ENCODE results near the gene MLXIP. TPM values are rescaled to one million over a fixed set of nuclear protein-coding genes. Genes with fewer than 3 reads are reported as not detected.
"Not testable (repeated sequence)": the region's sequence is repeated elsewhere in the genome, so short reads cannot be mapped to it uniquely, and the experiment has no call there.

The MLXIP gene, protein sequence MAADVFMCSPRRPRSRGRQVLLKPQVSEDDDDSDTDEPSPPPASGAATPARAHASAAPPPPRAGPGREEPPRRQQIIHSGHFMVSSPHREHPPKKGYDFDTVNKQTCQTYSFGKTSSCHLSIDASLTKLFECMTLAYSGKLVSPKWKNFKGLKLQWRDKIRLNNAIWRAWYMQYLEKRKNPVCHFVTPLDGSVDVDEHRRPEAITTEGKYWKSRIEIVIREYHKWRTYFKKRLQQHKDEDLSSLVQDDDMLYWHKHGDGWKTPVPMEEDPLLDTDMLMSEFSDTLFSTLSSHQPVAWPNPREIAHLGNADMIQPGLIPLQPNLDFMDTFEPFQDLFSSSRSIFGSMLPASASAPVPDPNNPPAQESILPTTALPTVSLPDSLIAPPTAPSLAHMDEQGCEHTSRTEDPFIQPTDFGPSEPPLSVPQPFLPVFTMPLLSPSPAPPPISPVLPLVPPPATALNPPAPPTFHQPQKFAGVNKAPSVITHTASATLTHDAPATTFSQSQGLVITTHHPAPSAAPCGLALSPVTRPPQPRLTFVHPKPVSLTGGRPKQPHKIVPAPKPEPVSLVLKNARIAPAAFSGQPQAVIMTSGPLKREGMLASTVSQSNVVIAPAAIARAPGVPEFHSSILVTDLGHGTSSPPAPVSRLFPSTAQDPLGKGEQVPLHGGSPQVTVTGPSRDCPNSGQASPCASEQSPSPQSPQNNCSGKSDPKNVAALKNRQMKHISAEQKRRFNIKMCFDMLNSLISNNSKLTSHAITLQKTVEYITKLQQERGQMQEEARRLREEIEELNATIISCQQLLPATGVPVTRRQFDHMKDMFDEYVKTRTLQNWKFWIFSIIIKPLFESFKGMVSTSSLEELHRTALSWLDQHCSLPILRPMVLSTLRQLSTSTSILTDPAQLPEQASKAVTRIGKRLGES
- 10 to 100 TPM; 22.1 to 36.0 (median 28.1) TPM for polyA plus RNA-seq (ENCODE audit: insufficient read length in 10 of 10)
- long read RNA-seq, donor 1, full-length matches to known transcripts, result 1 of 1 reads
- long read RNA-seq, donor 1, partial matches to known transcripts, result 0 of 1 reads
- long read RNA-seq, donor 1, other reads (novel, unspliced or antisense), result 0 of 1 reads
- long read RNA-seq, donor 2, full-length matches to known transcripts, result 1 of 21 reads
- long read RNA-seq, donor 2, partial matches to known transcripts, result 20 of 21 reads
- long read RNA-seq, donor 2, other reads (novel, unspliced or antisense), result 0 of 21 reads
- long read RNA-seq, donor 3, result 0 reads
- long read RNA-seq, donor 4, full-length matches to known transcripts, result 1 of 1 reads
- long read RNA-seq, donor 4, partial matches to known transcripts, result 0 of 1 reads
- long read RNA-seq, donor 4, other reads (novel, unspliced or antisense), result 0 of 1 reads
- long read RNA-seq, donor 5, partial matches to known transcripts, result 5 of 6 reads
- long read RNA-seq, donor 5, other reads (novel, unspliced or antisense), result 0 of 6 reads
- long read RNA-seq, donor 6, result 0 reads
- long read RNA-seq, donor 7, full-length matches to known transcripts, result 3 of 3 reads
- long read RNA-seq, donor 7, partial matches to known transcripts, result 0 of 3 reads
- long read RNA-seq, donor 7, other reads (novel, unspliced or antisense), result 0 of 3 reads
- long read RNA-seq, donor 8, result 0 reads
- long read RNA-seq, donor 9, result 0 reads

DNA sequence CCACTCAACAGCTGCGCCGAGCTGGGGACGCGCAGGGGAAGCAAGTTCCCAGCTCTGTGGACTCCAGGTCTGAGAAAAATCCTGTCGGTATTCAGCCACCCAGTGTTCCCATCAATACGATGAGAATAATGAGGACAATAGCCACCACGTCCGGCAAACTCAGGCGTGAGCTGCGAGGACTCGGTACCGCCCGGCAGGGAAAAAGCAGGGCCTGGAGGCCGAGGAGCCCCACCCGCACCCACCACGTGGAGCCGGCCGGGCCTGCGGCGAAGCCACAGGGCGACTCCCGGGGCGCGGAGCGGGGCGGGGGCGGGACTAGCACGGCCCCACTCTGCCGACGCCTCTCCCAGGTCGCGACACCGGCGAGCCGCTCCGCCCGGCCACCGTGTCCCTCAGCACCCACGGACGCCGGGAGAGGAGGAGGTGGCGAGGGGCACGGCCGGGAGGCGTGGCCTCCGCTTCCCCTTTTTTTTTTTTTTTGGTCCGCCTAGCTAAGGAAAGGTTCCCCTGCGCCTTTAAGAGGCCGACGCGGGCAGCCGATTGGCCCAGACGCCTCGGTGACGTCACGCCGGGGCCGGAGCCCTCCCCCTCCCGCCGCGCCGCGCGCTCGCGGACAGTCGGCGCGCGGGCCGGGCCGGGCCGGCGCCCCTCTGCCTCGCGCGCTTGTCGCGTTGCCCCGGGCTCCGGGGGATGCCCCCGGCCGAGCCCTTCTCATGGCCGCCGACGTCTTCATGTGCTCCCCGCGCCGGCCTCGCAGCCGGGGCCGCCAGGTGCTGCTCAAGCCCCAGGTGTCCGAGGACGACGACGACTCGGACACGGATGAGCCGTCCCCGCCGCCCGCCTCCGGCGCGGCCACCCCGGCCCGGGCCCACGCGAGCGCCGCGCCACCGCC lies at the start of gene MLXIP:
MLXIP (plus strand) TSS at position 616 of the 892 bp plus-strand sequence; CDS start at position 714, 98 bp downstream.
- DNase-seq, result peak; percentile 92 to 97 (median 96)

DNA sequence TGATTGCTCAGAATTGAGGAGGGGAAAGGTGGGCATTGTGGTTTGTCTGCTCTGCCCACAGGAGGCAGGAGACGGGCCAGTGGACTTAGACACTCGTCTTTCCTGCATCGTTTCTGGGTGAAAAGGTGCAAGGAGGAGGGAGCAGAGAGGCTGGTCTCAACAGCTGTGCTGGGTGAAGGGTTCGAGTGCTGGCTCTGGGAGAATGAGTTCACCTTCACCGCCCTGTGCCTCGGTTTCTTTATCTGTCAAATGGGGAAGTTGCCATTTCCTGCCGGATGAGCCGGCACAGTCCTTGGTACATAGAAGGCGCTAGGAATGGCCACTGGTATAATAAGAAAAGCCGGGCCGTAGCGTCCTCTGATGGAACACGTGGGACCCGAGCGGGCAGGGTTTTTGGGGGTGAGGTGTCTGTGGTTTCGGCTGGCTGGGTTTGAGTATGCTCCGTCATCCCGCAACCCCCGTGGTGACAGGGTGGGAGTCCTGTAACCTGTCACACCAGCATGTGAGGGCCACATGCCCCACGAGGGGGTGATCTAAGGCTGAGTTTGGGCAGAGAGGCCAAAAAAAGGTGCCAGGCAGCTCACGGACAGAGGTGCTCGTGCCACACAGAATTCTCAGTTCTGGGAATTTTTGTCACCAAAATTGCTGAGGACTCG lies 49.5 kb upstream of the MLXIP start:
- DNase-seq, result no peak

DNA sequence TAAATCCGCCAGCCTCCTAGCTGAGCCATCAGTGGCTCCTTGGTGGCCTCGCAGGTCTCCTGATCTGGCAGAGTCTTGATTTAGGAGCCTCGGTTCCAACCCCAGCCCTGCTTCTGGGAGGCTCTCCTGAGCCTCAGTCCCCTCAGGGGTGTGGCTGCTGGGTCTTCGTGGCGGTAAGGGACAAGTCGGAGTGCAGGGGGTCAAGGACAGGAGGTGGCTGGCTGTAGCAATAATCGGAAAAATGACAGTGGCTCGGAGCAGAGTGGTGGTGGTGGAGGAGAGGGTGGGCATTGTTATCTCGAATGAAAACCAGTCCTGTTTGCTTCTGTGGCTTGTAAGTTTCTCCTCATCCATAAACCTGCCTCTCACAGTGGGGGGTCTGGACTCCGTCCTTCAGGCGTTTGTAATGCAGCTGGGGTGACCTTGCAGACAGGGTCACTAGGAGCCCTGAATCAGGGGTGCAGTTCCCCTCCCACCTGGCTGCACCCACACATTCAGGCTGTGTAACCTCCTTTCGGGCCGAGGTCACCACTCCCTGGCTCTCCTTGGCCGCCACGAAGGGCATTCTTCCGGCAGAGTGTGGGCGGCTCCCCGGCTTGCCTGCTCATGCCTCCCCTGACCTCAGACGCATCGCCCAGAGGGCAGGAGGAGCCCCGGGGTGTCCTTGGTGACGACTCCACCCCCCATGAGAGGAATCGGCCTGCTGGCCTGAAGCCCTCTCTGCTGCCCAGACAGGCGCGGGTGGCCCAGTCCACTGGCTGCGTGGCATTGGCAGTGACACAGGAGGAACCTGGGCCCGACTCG lies 48.7 kb upstream of the MLXIP start:
- no peak for DNase-seq

DNA sequence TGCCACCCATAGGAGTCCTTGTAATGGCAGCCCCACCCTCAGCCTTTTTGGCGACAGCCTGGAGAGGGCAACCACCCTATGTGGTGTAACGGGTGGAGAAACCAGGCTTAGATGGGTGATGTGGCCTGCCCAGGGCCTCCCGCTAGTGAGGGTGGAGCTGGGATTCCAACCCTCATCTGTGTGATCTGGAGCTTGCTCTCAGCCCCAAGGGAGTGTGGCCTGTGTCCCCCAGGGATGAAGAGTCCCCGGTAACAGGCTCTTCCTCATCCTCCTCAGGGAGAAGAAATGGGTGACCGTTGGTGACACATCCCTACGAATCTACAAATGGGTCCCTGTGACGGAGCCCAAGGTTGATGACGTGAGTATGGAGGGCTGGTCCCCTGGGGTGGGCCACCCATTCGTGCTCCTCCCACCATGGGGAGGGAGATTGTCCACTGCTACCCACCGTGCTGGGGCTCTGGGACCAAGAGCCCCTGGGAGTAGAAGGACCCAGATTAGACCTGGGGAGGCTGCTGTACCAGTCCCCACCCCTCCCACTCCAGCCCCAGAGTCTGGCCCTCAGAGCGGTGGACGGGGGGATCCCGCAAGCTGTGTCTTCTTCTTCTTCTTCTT lies 48.0 kb upstream of the MLXIP start:
- DNase-seq, result no peak

DNA sequence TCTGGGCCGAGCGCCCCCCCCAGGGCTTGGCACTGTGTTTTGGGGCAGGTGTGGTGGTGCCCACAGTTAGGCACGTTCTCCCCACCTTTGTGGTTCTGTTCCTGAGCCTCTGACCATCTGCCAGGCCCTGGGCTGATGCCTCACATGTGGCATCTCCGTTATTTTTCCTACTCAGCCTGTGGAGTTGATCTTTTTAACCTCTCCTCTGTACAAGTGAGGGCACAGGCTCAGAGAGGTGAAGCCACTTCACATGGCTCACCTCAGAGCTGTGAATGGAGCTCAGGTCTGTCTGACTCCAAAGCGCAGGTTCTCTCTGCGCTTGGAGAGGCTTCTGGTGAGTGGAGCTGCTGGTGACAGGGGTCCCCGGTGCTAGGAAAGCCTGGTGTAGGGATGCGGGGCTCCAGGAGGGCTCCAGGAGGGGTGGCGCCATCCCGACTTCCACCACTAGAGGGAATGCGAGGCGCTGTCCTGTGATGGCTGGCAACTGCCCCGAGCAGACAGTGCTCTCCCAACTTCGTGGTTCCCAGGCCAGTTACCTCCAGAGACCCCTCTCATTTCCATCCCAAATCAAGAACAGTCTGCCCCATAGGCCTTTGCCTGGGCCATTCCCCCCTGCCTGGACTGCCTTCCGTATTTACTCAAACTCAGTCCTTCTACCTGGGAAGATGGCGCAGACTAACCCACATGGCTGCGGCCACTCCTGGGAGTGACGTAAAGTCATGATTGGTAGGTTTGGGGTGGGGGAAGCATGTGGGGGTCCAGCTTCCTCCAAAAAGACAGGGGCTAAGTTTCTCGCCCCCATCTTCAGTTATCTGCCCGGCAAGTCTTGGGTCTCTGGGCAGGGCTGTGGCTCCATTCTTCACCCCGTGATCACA lies 47.0 kb upstream of the MLXIP start:
- DNase-seq, result peak in 1 of 3 donors; percentile 33

DNA sequence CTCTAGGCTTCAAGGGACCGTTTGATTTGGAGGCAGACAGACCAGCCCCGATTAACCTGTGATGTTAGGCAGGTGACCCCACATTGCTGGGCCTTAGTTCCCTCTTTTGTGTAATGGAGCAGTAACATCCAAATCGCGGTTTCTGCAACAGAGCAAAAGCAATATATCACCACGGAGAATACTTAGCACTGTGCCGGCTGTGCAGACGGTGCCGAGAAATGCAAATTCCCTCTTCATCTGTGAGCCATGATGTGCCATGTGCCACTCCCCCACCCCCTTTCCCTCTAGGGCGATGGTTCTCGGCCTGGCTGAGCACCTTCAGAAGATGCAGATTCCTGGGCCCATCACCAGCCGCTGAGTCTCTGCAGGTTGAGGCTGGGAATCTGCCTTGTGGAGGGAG lies 46.0 kb upstream of the MLXIP start:
- DNase-seq, result no peak

DNA sequence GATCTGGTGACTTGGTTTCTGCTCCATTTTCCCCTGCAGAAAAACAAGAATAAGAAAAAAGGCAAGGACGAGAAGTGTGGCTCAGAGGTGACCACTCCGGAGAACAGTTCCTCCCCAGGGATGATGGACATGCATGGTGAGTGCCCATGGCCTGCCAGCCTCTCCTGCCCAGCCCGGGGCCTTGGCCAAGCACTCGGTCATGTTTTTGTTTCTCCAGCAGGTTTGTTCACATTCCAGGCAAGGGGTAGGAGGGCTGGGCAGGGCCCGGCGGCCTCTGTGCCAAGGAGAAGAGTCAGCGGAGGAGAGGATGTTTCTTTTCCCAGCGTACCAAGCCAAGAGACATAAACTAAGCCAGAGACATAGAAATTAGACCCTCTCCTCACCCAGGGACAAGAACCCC lies 43.3 kb upstream of the MLXIP start:
- no peak for DNase-seq

DNA sequence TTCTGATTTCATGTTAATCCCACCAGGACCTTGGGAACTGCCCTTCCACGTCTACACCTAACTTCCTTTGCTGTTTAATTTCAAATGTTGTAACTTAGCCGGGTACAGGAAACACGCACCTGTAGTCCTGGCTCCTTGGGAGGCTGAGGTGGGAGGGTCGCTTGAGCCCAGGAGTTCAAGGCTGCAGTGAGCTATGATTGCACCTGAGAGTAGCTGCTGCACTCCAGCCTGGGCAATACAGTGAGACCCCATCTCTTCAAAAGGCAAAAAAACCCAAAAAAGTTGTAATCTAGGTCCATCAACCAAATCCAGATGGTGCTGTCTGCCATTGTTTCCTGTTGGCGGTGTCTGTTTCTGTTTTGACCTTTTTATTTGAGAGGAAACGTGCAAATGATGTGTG lies 42.4 kb upstream of the MLXIP start:
- DNase-seq, result no peak

DNA sequence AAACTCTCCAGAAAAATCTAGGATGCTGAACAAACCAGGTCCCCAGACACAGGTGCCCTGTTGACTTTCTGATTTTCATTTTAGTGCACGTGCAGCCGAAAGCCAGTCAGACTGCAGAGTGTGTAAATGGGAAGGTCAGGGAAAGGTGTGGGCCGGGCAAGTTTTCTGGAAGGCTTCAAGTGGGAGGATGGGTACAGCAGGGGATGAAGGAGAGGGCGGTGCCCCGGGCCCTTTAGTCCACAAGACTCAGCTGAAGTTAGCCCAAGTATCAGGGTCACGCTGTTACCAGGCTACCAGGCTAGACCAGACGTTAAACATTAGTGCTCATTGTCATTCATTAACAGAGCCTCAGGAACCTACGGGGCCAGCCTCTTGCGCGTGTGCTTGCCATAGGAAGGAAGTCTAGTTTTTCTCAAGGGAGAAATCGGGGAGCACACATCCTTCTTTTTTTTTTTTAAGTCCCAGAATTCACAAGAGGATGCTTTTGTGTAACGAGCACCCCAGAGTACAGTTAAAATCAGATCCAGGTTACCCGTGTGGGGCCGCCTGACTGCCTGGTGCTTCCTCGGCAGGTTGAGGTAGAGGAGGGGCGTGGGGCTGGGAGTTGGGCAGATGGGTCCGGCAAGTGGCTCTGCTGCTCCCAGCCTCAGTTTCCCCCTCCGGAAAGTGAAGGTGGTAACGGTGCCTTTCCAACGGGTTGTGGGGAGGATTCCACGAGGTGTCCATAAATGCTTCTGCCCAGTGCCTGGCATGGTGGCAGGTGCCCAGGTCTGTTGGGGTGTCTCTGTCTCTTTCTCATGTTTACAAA lies 37.8 kb upstream of the MLXIP start:
- DNase-seq, result no peak

DNA sequence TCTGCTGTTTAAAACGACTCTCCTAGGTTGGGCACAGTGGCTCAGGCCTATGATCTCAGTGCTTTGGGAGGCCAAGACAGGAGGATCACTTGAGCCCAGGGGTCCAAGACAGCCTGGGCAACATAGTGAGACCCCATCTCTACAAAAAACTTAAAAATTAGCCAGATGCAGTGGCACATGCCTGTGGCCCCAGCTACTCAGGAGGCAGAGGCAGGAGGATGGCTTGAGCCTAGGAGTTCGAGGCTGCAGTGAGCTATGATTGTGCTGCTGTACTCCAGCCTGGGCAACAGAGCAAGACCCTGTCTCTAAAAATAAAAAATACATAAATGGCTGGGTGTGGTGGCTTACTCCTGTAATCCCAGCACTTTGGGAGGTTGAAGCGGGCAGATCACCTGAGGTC lies 37.1 kb upstream of the MLXIP start:
- DNase-seq, result not testable (repeated sequence)

DNA sequence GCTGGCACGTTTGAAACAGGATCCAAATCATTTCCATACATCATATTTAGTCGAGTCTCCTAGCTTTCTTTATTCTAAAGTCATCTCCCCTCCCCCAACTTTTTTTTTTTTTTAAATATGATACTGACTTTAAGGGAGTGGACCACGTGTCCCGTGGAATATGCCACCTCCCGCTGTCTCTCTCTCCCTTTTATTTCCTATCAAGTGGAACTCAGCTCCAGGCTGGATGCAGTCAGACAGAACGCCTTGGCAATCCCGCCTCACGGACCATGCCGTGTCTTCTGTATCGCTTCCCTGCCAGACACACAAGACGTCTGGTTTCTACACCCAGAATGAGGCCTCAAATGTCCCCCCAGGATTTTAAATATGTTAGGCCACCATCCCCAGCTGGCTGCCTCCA lies 35.6 kb upstream of the MLXIP start:
- no peak for DNase-seq

DNA sequence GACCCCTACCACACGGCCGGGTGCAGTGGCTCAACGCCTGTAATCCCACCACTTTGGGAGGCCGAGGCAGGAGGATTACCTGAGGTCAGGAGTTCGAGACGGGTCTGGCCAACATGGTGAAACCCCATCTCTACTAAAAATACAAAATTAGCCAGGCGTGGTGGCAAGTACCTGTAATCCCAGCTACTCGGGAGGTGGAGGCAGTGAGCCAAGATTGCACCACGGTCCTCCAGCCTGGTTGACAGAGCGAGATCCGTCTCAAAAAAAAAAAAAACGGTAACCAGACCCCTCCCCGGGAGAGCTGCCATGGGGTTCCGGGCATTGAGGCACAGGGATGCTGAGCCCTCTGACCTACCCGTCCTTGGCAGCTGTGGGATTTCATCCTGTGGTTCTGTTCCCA lies 35.1 kb upstream of the MLXIP start:
- no peak for DNase-seq

DNA sequence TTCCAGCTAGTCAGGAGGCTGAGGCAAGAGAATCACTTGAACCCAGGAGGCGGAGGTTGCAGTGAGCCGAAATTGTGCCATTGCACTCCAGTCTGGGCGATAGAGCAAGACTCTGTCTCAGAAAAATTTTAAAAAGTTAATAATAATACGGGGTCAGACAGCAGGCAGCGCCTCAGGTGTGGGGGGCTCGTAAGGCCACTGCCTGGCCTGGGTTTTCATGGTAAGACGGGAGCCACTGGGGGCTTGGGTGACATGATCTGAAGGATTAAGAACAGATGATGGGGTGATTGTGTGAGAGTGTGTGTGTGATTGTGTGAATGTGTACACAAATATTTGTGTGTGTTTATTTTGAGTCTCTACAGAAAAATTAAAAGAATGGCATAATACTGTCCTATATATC lies 33.3 kb upstream of the MLXIP start:
- DNase-seq, result no peak

DNA sequence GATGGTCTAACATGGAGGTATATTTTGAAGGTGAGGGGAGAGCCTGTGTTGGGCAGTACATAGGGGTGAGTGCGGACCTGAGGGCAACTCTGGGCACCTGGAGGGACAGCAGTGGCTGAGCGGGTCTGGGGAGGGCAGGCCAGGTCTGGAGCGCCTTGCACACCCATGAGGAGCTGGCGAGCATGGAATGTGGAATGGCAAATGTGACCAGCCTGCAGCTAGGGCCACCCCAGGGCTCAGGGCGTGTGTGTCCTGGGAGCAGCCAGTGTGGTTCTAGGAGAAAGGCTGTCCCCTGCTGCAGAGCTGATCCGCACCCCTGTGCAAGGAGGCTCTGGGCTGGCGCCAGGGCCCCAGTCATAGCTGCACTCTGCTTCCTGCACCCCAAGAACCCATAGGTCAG lies 32.4 kb upstream of the MLXIP start:
- DNase-seq, result no peak

DNA sequence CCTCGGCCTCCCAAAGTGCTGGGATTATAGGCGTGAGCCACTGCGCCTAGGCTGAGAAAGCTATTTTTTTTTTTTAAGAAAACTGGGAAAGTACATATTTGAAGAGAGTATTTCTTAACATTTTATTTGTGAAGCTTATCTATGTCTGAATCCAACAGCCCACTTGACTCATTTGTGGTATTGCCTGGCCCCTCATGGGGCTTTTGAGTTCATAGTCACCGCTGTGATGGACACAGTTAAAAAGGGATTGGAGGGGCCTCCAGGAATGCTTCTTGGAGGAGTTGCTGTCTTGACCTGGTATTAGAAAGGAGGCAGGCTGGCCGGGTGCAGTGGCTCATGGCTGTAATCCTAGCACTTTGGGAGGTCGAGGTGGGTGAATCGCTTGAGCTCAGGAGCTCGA lies 30.4 kb upstream of the MLXIP start:
- no peak for DNase-seq

DNA sequence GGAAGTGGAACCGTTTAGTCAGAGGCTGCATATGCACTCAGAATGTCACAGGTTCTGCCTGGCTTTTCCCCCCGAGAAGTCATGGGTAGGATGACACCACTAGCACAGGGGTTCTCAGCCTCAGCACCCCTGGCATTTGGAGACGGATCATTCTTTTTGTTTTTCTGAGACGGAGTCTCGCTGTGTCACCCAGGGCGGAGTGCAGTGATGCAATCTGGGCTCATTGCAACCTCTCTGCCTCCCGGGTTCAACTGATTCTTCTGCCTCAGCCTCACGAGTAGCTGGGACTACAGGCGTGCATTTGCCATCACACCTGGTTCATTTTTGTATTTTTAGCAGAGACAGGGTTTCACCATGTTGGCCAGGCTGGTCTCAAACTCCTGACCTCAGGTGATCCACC lies 28.7 kb upstream of the MLXIP start:
- DNase-seq, result no peak
